Body of pancreas (tissue), 4 donors: ENCODE measurements around the gene RBM38.

Experiments
- CTCF ChIP-seq, 7 experiments: fragments of 450-650 bp in 4 of 7; fragments of 200-600 bp in 3 of 7; sonication (generic) in 3 of 7; IDR thresholded peaks; one replicate each; pipeline ENCODE4 v1.5.1; 2016 to 2019; ENCODE audit warnings: antibody characterized with exemption in 7 of 7
- POLR2A ChIP-seq, 3 donors: fragments of 450-650 bp; IDR thresholded peaks; one replicate each; pipeline ENCODE4 v1.6.1; 2016; ENCODE audit warnings: antibody characterized with exemption in 3 of 3, mild to moderate bottlenecking in 2 of 3

- TF ChIP-seq CTCF (IDR thresholded peaks at IDR 0.05) (no peak), POLR2A (IDR thresholded peaks at IDR 0.05) (no peak)
Observed at GRCh38 chr20:57380081-57380750, 11.0 kb upstream of the RBM38 start.
